ENCODE results near the gene MYCBP2.
"Not testable (repeated sequence)": the region's sequence is repeated elsewhere in the genome, so short reads cannot be mapped to it uniquely, and the experiment has no call there.

The MYCBP2 gene

GRCh38 chr13:77016888-77017623 is 309.8 kb downstream of the MYCBP2 start:
- DNase-seq (ENCODE audit: low read depth, low spot score) = no peak

GRCh38 chr13:77016251-77016812 is 310.6 kb downstream of the MYCBP2 start:
- no peak for DNase-seq (ENCODE audit: low read depth, low spot score)

More at GRCh38 chr13:77016888-77017623, 309.8 kb downstream of the MYCBP2 start:
- no peak overlapping the region for H3K4me3 ChIP-seq (ENCODE audit: low read length)

DNA sequence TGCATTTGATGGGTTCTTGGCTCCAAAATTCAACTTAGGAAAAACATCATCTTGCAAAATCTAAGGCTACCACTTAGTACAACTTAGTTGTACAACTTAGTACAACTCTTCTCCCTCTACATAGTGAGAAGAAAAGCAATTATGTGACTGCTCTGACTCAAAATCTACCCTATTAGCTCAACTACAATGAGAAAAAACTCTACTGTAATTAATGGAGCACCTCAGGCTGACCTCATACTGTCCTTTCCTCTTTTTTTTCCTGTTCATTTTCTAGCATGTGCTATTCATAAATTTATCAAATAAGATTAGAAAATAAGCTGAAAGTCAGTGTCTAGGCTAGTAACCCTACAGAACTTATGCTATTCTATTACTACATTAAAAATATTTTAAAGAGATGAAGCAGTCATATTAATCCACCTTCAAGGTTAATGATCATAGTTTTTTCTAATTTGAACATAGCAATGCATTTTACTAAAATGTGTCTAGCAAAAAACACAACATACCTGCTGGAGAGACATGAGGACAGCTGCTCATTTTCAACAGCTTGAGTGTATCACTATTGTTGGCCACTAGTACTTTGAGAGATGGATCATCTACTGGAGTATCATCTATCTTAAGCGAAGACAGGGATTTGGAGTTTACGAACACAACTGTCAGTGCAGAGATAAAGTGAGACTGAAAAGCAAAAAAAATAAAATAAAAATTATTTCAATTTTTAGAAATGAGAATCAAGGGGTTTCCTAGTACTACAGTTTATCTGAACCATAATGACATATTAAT is 311.8 kb downstream of the MYCBP2 start:
- H3K4me3 ChIP-seq (ENCODE audit: low read length) = no peak overlapping the region
- DNase-seq (ENCODE audit: low read depth, low spot score) = no peak

More at GRCh38 chr13:77016251-77016812, 310.6 kb downstream of the MYCBP2 start:
- H3K4me3 ChIP-seq (ENCODE audit: low read length) = no peak overlapping the region

DNA sequence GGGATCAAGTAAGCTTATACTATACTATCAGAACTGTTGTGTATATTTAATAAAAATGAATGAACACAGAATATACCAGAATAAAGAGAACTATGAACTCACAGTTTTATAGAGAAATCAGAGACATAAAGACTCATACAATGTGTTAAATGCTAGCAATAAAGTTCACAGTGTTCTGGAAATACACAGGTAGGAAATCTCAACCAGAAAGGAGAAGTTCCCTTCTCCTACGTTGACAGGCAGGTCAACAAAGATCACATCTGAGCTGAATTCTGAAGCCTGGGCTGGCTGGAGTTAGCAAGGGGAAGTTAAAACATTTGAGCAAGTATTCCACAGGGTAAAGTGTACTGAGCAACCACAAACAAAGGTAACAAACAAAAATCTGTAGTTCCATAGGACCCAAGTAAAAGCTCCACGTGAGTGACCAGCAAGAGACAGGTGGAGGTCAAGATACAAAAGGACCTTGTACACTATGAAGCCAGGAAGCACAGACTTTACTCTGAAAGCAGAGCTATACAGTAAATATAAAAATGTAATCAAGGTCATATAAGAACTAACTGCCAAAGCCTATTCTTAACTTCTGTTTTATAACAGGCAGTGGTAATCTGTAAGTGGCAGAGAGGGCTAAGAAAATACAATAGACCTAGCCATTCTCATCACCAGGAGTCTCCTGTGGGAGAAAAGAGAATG is 312.9 kb downstream of the MYCBP2 start:
- no peak for DNase-seq (ENCODE audit: low read depth, low spot score)
- H3K4me3 ChIP-seq (ENCODE audit: low read length) = no peak overlapping the region

- H3K4me3 ChIP-seq (ENCODE audit: low read length); DNase-seq (ENCODE audit: low read depth, low spot score): not testable (repeated sequence)
Measured at GRCh38 chr13:77009719-77010118, 317.2 kb downstream of the MYCBP2 start.

DNA sequence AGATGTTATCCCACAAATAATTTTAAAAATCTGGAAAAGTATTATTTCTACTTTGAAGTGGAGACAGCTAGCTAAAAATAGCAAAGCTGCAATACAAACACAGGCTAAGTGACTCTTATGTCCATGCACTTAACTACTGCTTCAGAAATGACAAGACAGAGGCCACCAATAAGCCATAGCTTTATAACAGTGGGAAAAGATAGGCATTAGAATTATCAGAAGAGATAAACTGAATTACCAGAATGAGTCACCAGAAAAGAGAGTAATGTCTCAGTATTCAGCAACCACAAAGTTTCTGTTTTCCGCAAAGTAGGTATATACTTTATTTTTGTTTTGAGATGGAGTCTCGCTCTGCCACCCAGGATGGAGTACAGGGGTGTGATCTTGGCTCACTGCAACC is 317.9 kb downstream of the MYCBP2 start:
- H3K4me3 ChIP-seq (ENCODE audit: low read length) = no peak overlapping the region
- no peak for DNase-seq (ENCODE audit: low read depth, low spot score)

DNA sequence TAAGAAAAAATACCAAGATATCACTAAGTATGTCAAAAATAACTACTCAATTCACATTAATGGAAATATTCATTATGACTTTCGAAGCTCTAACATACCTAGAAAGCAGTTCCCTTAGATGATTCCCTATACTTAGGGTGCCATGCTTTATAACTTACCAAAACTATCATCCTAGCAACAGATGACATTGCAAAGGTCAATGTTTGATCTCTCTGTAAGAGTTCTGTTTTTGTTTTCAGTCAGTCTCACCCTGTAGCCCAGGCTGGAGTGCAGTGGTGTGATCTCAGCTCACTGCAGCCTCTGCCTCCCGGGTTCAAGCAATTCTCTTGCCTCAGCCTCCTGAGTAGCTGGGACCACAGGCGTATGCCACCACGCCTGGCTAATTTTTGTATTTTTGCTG is 318.6 kb downstream of the MYCBP2 start:
- not testable (repeated sequence) for H3K4me3 ChIP-seq (ENCODE audit: low read length); DNase-seq (ENCODE audit: low read depth, low spot score)

- DNase-seq (ENCODE audit: low read depth, low spot score) = no peak
- no peak overlapping the region for H3K4me3 ChIP-seq (ENCODE audit: low read length)
Measured at GRCh38 chr13:77002590-77003190, 324.2 kb downstream of the MYCBP2 start.

- no peak for DNase-seq (ENCODE audit: low read depth, low spot score)
- H3K4me3 ChIP-seq (ENCODE audit: low read length) = no peak overlapping the region
Measured at GRCh38 chr13:77001963-77002587, 324.8 kb downstream of the MYCBP2 start.

- H3K4me3 ChIP-seq (ENCODE audit: low read length) = no peak overlapping the region
- no peak for DNase-seq (ENCODE audit: low read depth, low spot score)
Measured at GRCh38 chr13:77001540-77001939, 325.4 kb downstream of the MYCBP2 start.

GRCh38 chr13:77000475-77000874 is 326.4 kb downstream of the MYCBP2 start:
- peak; percentile 27 for DNase-seq (ENCODE audit: low read depth, low spot score)
- H3K4me3 ChIP-seq (ENCODE audit: low read length) = no peak overlapping the region

Data from Jurkat, Clone E6-1 (cell line).